Right cardiac atrium (tissue), 5 donors: ENCODE measurements around the gene NKIRAS1. TPM values are rescaled to one million over a fixed set of nuclear protein-coding genes. Genes with fewer than 3 reads are reported as not detected.
"Not testable (repeated sequence)": the region's sequence is repeated elsewhere in the genome, so short reads cannot be mapped to it uniquely, and the experiment has no call there.

Experiments used
- ATAC-seq, 2 donors: fragments of 200-7000 bp; cut with Tn5 transposase; one replicate each; pipeline versions ENCODE4 v1.8.0 to v1.9.1; 2020; ENCODE audit warnings: moderate library complexity in 2 of 2, mild to moderate bottlenecking in 1 of 2
- DNase-seq, 3 donors: peaks; one replicate each; pipeline ENCODE4 v3.0.0-alpha.2; 2020
- H3K27ac ChIP-seq: one replicate; pipeline ENCODE4 v1.5.1; 2013; ENCODE audit warnings: mild to moderate bottlenecking, low read length, control low read depth, moderate library complexity
- H3K27me3 ChIP-seq: one replicate; pipeline ENCODE4 v1.6.1; 2013; ENCODE audit not compliant: control insufficient read depth, insufficient read depth
- H3K4me1 ChIP-seq: one replicate; pipeline ENCODE4 v1.6.1; 2013; ENCODE audit warnings: low read length; ENCODE audit not compliant: control insufficient read depth, insufficient read depth
- H3K4me3 ChIP-seq: one replicate; pipeline ENCODE4 v1.5.1; 2013; ENCODE audit warnings: low read length, control low read depth
- H3K9me3 ChIP-seq: one replicate; pipeline ENCODE4 v1.6.1; 2013; ENCODE audit warnings: low read length; ENCODE audit not compliant: control insufficient read depth
- WGBS: extraction: QIAGEN DNeasy Blood & Tissue Kit; methylation state at CpG from one replicate; pipeline ENCODE4 v1.1.7; 2013; 5-methylcytosine and 5-hydroxymethylcytosine counted together
- intact Hi-C, 4 donors: fragments of 100-400 bp; cut with DNase I; formaldehyde crosslinking; loops; one replicate each; pipeline versions ENCODE4 v1.11.0 to v1.14.0; 2022 to 2023
- polyA plus RNA-seq: library from polyadenylated mRNA; stranded (reverse); fragments of 200-250 nt; gene quantifications from one replicate; pipeline ENCODE4 v1.2.3, GENCODE V29; 2013
- total RNA-seq, 4 donors: library from RNA; stranded (reverse); fragmentation: NEBNext Ultra II Directional; extraction: Animal tissue kit (Norgen Biotek cat#: 25700); gene quantifications; one replicate each; pipeline ENCODE4 v1.2.1, GENCODE V29; 2021
- donor health status: healthy with polysubstance abuse.
- donor health status: DM: no; HTN: yes; CAD: no.
- donor health status: DM: no; HTN: no; CAD: no.
- donor health status: DM: no; HTN: yes; CAD: no; lungs with severe emphysema.
- donor health status: DM: yes; HTN: yes; CAD: no.

The NKIRAS1 gene
- total and polyA plus RNA-seq, 5 donors: 15.1 to 19.1 (median 17.2) TPM

DNA sequence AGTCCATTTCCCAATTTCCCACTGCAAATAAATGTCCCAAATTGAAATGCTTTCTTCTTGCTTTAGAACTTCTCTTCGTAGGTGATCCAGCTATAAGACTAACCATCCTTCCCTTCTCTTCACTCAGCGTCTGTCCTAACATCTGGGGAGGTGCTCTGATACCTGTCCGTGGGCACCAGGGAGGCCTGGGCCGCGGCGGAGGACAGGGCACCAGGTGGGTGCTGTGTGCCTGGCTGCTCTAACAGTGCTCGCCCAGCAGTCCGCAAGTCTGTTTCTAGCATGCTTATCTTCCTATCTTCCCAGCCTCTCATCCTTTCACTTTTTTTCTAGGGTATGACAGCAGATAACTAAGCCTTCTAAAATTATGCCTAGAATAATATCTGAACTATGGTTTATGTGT lies 37.3 kb downstream of the NKIRAS1 start:
- H3K27me3 ChIP-seq: no peaks in the 10 kb centered on the region
- DNase-seq (no peak), ATAC-seq (no peak)
- no peaks in the 10 kb centered on the region for H3K9me3 ChIP-seq
- H3K27ac ChIP-seq: no peak overlapping the region
- intact Hi-C loops: no loop called here
- H3K4me3 ChIP-seq: no peak overlapping the region
- no peaks in the 10 kb centered on the region for H3K4me1 ChIP-seq
- WGBS: 95% methylated on average over 8 of the region's 8 CpGs

DNA sequence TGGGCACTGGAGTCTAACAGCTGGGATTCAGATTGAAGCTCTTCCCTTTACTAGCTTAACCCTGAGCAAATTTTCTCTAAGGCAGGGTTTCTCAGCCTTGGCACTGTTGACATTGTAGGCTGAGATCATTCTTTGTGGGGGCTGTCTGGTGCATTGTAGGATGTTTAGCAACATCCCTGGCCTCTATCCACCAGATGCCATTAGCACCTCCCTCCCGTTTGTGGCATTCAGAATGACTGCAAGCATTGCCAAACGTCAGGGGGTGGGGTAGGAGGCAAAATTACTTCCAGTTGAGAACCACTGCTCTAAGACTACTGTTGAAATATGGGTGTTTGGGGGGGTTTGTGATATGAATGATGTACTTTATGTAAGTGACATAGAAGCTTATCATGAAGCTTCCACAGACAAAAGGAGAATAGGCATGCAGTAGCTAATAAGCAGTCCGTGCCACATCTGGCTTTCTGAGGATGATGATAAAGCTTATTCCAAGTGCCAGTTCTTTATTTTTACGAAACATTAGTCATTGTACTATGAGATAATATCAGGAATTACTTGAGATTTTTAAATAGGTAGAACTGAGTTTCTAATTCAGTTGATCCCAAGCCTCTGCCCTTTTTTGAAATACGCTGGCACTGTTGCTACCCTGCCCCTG lies 39.3 kb downstream of the NKIRAS1 start:
- Histone ChIP-seq H3K27me3 (no peaks in the 10 kb centered on the region), H3K4me1 (no peaks in the 10 kb centered on the region), H3K9me3 (no peaks in the 10 kb centered on the region), H3K27ac (no peak overlapping the region), H3K4me3 (no peak overlapping the region)
- ATAC-seq: peak; percentile 41 to 75
- intact Hi-C loops: no loop called here
- peak in 2 of 3 donors; percentile 57 to 59 for DNase-seq
- 38% methylated on average over 5 of the region's 5 CpGs for WGBS

DNA sequence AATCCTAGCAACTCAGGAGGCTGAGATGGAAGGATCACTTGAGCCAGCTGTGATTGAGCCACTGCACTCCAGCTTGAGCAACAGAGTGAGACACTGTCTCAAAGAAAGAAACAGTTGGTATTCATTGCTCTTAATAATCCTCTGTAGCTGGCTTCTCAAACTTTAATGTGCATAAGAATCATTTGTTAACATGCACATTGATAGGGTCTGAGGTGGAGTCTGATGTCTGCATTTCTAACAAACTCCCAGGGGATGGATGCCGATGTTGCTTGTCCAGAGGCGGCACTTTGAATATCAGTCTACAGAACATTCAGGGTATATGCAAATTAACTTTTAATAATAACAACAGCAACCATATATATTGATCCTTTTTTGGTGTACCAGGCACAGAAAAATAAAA lies 39.9 kb downstream of the NKIRAS1 start:
- DNase-seq (no peak), ATAC-seq (no peak)
- Histone ChIP-seq H3K4me1 (no peaks in the 10 kb centered on the region), H3K9me3 (no peaks in the 10 kb centered on the region), H3K4me3 (no peak overlapping the region), H3K27me3 (no peaks in the 10 kb centered on the region), H3K27ac (no peak overlapping the region)
- WGBS: 69% methylated on average over 2 of the region's 2 CpGs
- intact Hi-C loops: no loop called here

DNA sequence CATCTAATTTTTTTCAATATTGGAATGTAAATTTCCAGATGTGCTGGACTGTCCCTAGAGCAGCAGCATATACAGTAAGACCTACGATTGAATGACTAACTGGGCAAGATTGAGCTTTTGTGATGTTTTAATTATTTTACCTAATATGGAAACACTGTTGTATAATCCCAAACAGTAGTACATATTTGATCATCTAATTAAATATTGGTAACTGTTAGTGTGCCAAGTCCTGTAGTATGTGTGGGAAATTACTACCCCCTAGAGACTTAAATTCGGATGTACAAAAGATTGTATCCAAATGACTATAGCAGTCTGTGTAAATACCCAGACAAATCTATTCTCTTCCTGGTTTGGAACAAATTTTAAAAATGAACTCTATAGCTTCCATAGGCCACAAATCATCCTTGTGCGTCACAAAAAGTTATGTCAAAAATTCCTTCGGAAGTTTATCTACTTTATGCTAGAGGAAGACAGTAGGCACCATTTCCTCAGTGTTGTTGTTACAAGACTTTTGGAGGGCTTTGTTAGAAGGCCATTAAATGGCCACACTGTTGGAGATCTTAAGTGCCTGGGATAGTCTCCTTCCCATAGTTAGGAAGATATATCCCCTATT lies 41.6 kb downstream of the NKIRAS1 start:
- no peak for DNase-seq
- Histone ChIP-seq H3K4me1 (peaks cover 1% of the 10 kb centered on the region), H3K4me3 (no peak overlapping the region), H3K27me3 (no peaks in the 10 kb centered on the region), H3K9me3 (no peaks in the 10 kb centered on the region), H3K27ac (no peak overlapping the region)
- WGBS: 73% methylated on average over 4 of the region's 4 CpGs
- no peak for ATAC-seq
- intact Hi-C loops: no loop called here

DNA sequence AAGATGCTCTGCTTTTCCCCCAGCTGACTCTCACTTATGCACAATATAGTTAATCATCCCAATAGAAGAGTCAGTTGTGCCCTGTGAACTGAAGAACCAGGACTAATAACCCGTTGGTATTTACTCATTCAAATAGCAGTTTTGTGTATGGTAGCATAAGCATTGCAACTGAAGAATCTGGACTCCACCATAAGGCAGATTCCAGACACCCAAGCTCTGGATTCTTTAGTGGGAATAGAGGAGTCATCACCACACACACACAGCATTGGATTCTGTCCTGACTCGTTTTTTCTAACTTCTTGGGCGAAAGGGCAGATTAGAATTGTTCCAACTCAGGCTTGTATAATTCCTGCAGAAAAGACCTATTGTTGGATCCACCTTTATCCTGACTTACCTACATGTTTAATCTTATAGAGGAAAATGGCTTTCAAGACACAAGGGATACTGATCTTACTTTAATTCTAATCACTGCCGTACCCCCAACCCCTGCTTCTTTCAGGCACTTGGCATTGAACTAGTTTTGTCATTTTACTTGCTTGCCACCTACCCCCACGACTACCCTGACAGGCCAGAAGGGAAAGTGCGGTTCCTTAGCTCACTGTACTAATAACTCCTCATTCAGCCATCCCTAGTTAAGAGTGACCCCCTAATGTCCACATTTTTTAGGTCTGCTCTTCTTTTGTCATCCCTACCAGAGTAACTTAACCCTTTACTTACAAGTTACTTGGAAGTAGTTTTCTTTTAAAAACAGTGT lies 42.3 kb downstream of the NKIRAS1 start:
- 72% methylated on average over 6 of the region's 6 CpGs for WGBS
- H3K9me3 ChIP-seq: no peaks in the 10 kb centered on the region
- intact Hi-C loops: no loop called here
- H3K4me3 ChIP-seq: no peak overlapping the region
- no peak overlapping the region for H3K27ac ChIP-seq
- H3K27me3 ChIP-seq: no peaks in the 10 kb centered on the region
- peaks cover 5% of the 10 kb centered on the region for H3K4me1 ChIP-seq
- DNase-seq (no peak), ATAC-seq (no peak)

DNA sequence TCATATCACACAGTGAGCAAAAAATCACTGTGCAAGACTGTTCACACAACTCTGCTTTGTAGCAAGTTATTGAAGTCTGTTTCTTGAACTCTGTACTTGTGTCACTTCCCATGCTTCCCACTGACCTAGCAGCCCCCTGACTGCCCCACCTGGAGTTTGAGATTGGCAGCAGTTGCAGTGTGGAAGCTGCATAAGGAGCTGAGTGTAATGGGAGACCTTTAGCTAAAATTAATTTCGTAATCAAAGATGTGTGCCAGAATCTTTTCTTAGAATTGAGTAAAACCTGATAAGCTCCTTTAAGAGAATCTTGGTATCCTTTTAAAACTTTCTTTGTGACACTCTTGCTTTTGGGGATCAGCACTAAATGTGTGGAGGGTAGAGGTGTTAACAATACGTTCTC lies 42.8 kb downstream of the NKIRAS1 start:
- intact Hi-C loops: no loop called here
- Histone ChIP-seq H3K4me3 (no peak overlapping the region), H3K27ac (no peak overlapping the region), H3K9me3 (no peaks in the 10 kb centered on the region), H3K27me3 (no peaks in the 10 kb centered on the region), H3K4me1 (peaks cover 5% of the 10 kb centered on the region)
- ATAC-seq (peak in 1 of 2 donors; percentile 20), DNase-seq (no peak)
- WGBS: 49% methylated on average over 2 of the region's 2 CpGs

DNA sequence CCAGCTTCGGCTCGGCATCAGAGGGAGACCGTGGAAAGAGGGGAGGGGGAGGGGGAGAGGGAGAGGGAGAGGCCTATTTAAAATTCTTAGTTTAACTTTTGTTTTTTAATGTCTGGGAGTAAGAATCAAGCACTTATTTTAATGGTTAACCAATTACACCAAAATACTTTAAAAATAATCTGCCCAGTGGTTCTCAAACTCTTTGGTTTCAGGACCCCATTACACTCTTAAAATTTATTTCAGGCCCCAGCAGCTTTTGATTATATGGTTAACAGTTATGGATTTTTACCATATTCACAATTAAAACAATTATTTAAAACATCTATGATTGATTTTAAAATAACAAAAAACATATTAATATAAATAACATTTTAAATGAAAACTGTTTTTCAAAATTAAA lies 44.5 kb downstream of the NKIRAS1 start:
- Histone ChIP-seq H3K4me1 (peaks cover 5% of the 10 kb centered on the region), H3K27ac (no peak overlapping the region)
- intact Hi-C loops: no loop called here

DNA sequence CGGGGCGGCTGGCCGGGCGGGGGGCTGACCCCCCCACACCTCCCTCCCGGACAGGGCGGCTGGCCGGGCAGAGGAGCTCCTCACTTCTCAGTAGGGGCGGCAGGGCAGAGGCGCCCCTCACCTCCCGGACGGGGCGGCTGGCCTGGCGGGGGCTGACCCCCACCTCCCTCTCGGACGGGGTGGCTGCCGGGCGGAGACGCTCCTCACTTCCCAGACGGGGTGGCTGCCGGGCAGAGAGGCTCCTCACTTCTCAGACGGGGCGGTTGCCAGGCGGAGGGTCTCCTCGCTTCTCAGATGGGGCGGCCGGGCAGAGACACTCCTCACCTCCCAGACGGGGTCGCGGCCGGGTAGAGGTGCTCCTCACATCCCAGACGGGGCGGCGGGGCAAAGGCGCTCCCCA lies 45.4 kb downstream of the NKIRAS1 start:
- WGBS: 94% methylated on average over 33 of the region's 34 CpGs
- H3K4me3 ChIP-seq, intact Hi-C loops, ATAC-seq, H3K9me3 ChIP-seq, H3K27me3 ChIP-seq, DNase-seq, H3K27ac ChIP-seq, H3K4me1 ChIP-seq: not testable (repeated sequence)

More for the DNA sequence above, 44.5 kb downstream of the NKIRAS1 start:
- WGBS: 97% methylated on average over 3 of the region's 3 CpGs
- Histone ChIP-seq H3K27me3 (no peaks in the 10 kb centered on the region), H3K9me3 (no peaks in the 10 kb centered on the region), H3K4me3 (no peak overlapping the region)
- DNase-seq (no peak), ATAC-seq (no peak)

DNA sequence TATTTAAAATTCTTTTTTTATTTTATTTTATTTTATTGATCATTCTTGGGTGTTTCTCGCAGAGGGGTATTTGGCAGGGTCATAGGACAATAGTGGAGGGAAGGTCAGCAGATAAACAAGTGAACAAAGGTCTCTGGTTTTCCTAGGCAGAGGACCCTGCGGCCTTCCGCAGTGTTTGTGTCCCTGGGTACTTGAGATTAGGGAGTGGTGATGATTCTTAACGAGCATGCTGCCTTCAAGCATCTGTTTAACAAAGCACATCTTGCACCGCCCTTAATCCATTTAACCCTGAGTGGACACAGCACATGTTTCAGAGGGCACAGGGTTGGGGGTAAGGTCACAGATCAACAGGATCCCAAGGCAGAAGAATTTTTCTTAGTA lies 46.1 kb downstream of the NKIRAS1 start:
- peaks cover 10% of the 10 kb centered on the region for H3K4me1 ChIP-seq
- H3K27me3 ChIP-seq, DNase-seq, H3K27ac ChIP-seq, H3K4me3 ChIP-seq, ATAC-seq, H3K9me3 ChIP-seq, intact Hi-C loops: not testable (repeated sequence)
- WGBS: 65% methylated on average over 1 of the region's 5 CpGs

DNA sequence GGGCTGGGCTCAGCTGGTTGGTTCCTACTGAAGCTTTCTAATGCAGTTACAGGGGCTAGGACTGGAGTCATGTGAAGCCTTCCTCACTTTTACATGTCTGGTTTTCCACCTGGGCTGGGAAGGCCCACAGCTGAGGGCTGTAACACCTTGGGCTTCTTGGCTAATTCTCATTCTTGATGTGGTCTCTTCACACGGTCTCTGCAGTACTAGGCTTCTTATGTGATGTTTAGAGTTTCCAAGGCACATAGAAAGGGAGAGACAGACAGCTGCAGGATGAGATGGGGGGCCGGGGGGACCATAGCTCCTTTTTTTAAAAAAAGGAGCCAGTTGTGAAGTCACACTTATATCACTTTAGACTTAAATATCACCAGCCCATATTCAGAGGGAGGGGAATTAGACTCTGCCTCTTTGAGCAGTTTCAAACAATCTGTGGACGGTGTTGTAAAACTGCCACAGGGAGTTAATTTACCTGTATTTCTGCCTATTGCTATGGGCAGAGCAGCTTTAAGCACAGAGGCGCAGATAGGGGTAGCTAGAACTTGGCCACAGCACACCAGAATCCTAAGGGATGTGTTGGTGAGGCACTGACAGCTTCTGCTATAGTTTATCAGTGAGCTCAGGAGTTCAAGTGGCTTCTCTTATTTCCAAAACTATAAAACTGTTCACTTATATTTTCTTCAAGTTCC lies 46.7 kb downstream of the NKIRAS1 start:
- ATAC-seq: peak; percentile 75 to 90
- 67% methylated on average over 4 of the region's 4 CpGs for WGBS
- no peak for DNase-seq
- no peaks in the 10 kb centered on the region for H3K27me3 ChIP-seq
- intact Hi-C loops: no loop called here
- H3K9me3 ChIP-seq: no peaks in the 10 kb centered on the region
- H3K4me3 ChIP-seq: no peak overlapping the region
- no peak overlapping the region for H3K27ac ChIP-seq
- H3K4me1 ChIP-seq: peaks cover 11% of the 10 kb centered on the region

DNA sequence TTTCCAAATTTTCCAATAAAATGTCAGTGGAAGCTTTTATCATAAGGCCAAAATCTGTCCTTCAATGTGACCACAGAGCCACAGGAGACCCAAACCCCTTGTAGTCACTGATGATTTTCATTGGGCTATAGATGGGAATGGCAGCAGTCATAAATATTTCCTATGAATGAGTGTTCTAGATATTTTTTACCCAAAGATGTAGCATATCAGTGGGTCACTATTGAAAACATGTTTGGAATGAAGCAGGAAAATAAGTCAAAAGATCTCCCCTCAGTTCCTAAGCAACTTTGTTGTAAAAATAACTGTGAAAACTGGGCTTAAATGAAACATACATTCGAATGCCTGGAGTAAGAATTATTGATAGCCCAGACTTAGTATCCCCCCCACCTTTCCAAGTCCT lies 49.0 kb downstream of the NKIRAS1 start:
- peaks cover 13% of the 10 kb centered on the region for H3K4me1 ChIP-seq
- no peak overlapping the region for H3K27ac ChIP-seq
- H3K27me3 ChIP-seq: no peaks in the 10 kb centered on the region
- intact Hi-C loops: no loop called here
- no peak for DNase-seq
- 74% methylated on average over 1 of the region's 1 CpG for WGBS
- H3K4me3 ChIP-seq: no peak overlapping the region
- no peaks in the 10 kb centered on the region for H3K9me3 ChIP-seq
- no peak for ATAC-seq
